ENCODE data around the gene SMYD3. TPM values are rescaled to one million over a fixed set of nuclear protein-coding genes. Genes with fewer than 3 reads are reported as not detected.

Gene SMYD3
- total and polyA plus RNA-seq, 9 of the 15 experiments (the other 6 are each of a cell fraction or from before 2014, with no cell fraction given), result 128 to 440 (median 197) TPM

GRCh38 chr1:246077476-246077875, 429.6 kb downstream of the SMYD3 start:
- peak overlapping the region; percentile 58; the same call in 2 of the 3 replicates for H3K27ac ChIP-seq (ENCODE audit: extremely low read depth, low read depth, low read length)
- peak overlapping the region; percentile 73 for H2AFZ ChIP-seq (ENCODE audit: low read depth, low read length)
- peaks cover 5% of the 10 kb centered on the region; the same call in 1 of the 3 replicates for H3K79me2 ChIP-seq (ENCODE audit: control insufficient read depth, insufficient read depth, low read length)
- CTCF ChIA-PET (ENCODE audit: low intra/inter-chr PET ratio), result no interaction called here
- H3K9me1 ChIP-seq (ENCODE audit: control insufficient read depth, insufficient read depth, low read length), result no peaks in the 10 kb centered on the region
- BruUV-seq (replicated peaks), result no TSS peak
- no peaks in the 10 kb centered on the region for H3K27me3 ChIP-seq (ENCODE audit: control insufficient read depth in 2 of 2, insufficient read depth in 2 of 2, low read length in 2 of 2)
- H4K20me1 ChIP-seq (replicated peaks; ENCODE audit: control insufficient read depth, insufficient read depth, low read length), result no peaks in the 10 kb centered on the region
- FAIRE-seq (no peak), DNase-seq (ENCODE audit: extremely low read depth in 1 of 4, low spot score in 3 of 4) (no peak), ATAC-seq (no peak)
- H3K4me2 ChIP-seq (ENCODE audit: insufficient read depth, low read length), result no peak overlapping the region
- POLR2A ChIA-PET, result interaction anchor here (0.7 to 2.3 kb wide), 6 partner anchors 8 to 79 kb away, joined by 3 to 11 read pairs (median 4); no protein-coding TSS in a partner anchor
- H3K9ac ChIP-seq (ENCODE audit: insufficient read depth in 1 of 2, low read depth in 2 of 2, low read length in 2 of 2), result no peak overlapping the region
- H3K4me1 ChIP-seq (replicated peaks in 1 of 2; ENCODE audit: control insufficient read depth in 2 of 2, insufficient read depth in 2 of 2, low read length in 2 of 2), result peaks cover 0 to 25% of the 10 kb centered on the region in 2 experiments; a peak in 3 of 5 replicates
- intact Hi-C loops (cut with micrococcal nuclease) (no loop called here), in situ Hi-C loops (cut with MboI) (no loop called here)
- no peak overlapping the region for H3K4me3 ChIP-seq
- 0 out of 2 replicates have a peak, but pooled peaks cover 4% of the 10 kb centered on the region for H3K9me3 ChIP-seq (replicated peaks; ENCODE audit: control insufficient read depth, insufficient read depth, low read depth, low read length)
- TF ChIP-seq, protein P1, sequence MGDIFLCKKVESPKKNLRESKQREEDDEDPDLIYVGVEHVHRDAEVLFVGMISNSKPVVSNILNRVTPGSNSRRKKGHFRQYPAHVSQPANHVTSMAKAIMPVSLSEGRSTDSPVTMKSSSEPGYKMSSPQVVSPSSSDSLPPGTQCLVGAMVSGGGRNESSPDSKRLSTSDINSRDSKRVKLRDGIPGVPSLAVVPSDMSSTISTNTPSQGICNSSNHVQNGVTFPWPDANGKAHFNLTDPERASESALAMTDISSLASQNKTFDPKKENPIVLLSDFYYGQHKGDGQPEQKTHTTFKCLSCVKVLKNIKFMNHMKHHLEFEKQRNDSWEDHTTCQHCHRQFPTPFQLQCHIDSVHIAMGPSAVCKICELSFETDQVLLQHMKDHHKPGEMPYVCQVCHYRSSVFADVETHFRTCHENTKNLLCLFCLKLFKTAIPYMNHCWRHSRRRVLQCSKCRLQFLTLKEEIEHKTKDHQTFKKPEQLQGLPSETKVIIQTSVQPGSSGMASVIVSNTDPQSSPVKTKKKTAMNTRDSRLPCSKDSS (IDR thresholded peaks at IDR 0.05; ENCODE audit: low read depth, partially characterized antibody), result no peak
- no peak for TF ChIP-seq TBP (optimal IDR thresholded peaks at IDR 0.05; ENCODE audit: low read depth, low read length)
- no peak for TF ChIP-seq ZNF778 (CRISPR knock-in tag; IDR thresholded peaks at IDR 0.05)
- no peak for TF ChIP-seq ZFP91 (CRISPR knock-in tag; IDR thresholded peaks at IDR 0.05)
- TF ChIP-seq COPS2 (conservative IDR thresholded peaks at IDR 0.05), result no peak
- no peak for TF ChIP-seq NR4A1 (CRISPR knock-in tag; IDR thresholded peaks at IDR 0.05)
- TF ChIP-seq NR4A1 (tag; IDR thresholded peaks at IDR 0.05), result no peak
- H3K36me3 ChIP-seq (ENCODE audit: control insufficient read depth, insufficient read depth, low read length), result no peaks in the 10 kb centered on the region
- 91% methylated on average over 1 of the region's 1 CpG for WGBS (ENCODE audit: insufficient coverage, low coverage, missing lambda C conversion rate)

Measured in K562 (cell line).